ENCODE results near the gene AGPS.
"Not testable (repeated sequence)": the region's sequence is repeated elsewhere in the genome, so short reads cannot be mapped to it uniquely, and the experiment has no call there.

- not testable (repeated sequence) for TF ChIP-seq CTCF (conservative IDR thresholded peaks at IDR 0.05 in 1 of 2, IDR thresholded peaks at IDR 0.05 in 1 of 2; ENCODE audit: low read depth in 1 of 2, low read length in 2 of 2); EZH2 (IDR thresholded peaks at IDR 0.05; ENCODE audit: low read length, missing control alignments)
These were observed 158.8 kb downstream of the AGPS start for GRCh38 chr2:177551360-177551759.
